Coronary artery (tissue), 2 donors: Measurements from ENCODE around the gene KLRC1.
"Not testable (repeated sequence)": the region's sequence is repeated elsewhere in the genome, so short reads cannot be mapped to it uniquely, and the experiment has no call there.

Experiments
- DNase-seq: peaks from one replicate; pipeline ENCODE4 v3.0.0-alpha.2; 2017; ENCODE audit warnings: low spot score
- H3K27ac ChIP-seq, 2 donors: fragments of 200-600 bp; sonication (generic); one replicate each; pipeline ENCODE4 v1.5.1; 2016 to 2019
- H3K4me3 ChIP-seq: fragments of 200-600 bp; sonication (generic); 2 replicates; pipeline ENCODE4 v1.5.1; 2016; ENCODE audit warnings: mild to moderate bottlenecking, moderate library complexity
- CTCF ChIP-seq: fragments of 200-600 bp; sonication (generic); IDR thresholded peaks from one replicate; pipeline ENCODE4 v1.5.1; 2019; ENCODE audit warnings: antibody characterized with exemption

Gene KLRC1

GRCh38 chr12:10400829-10401228 lies 52.3 kb downstream of the KLRC1 start:
- Histone ChIP-seq H3K27ac (no peak overlapping the region), H3K4me3 (no peak overlapping the region)
- TF ChIP-seq CTCF: no peak
- no peak for DNase-seq

DNA sequence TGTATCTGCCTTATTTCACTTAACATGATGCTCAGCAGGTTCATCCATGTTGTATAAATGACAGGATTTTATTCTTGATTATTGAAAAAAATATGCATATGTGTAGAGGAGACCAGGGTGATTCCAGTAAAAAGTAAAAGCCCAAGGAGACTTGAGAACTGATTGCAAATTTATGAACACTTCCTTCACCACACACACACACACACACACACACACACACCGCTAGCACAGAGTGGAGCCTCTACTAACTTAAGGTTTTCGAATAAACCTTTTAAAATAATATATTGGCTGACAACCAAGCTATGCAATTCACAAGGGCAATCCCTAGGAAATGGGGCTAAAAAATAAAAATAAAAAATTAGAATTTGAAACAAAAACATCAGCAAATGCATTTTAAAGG lies 55.0 kb downstream of the KLRC1 start:
- no peak for TF ChIP-seq CTCF
- DNase-seq: no peak
- Histone ChIP-seq H3K27ac (no peak overlapping the region), H3K4me3 (no peak overlapping the region)

- TF ChIP-seq CTCF: no peak
- H3K4me3 ChIP-seq: no peak overlapping the region
- no peak overlapping the region for H3K27ac ChIP-seq
- DNase-seq: no peak
Measured at GRCh38 chr12:10397296-10397695, 55.9 kb downstream of the KLRC1 start.

DNA sequence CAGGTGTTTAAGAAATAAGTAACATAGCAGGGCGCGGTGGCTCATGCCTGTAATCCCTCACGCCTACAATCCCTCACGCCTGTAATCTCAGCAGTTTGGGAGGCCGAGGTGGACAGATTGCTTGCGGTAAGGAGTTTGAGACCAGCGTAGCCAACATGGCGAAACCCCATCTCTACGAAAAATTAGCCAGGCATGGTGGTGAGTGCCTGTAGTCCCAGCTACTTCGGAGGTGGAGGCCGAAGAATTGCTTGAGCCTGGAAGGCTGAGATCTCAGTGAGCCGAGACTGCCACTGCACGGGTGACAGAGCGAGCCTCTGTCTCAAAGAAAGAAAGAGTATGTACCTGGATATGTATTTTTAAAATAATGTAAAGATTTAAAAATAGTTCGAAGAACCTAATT lies 57.0 kb downstream of the KLRC1 start:
- not testable (repeated sequence) for DNase-seq, H3K4me3 ChIP-seq, H3K27ac ChIP-seq
